Activated CD4-positive, alpha-beta T cell treated with anti-CD3 and anti-CD28 coated beads, Interleukin-2, amount 50 U/mL, for 48 hours (primary cell): ENCODE data around the gene SIGLEC7.

Experiments used
- DNase-seq, 2 experiments: peaks; one replicate each; pipeline ENCODE4 v3.0.0-alpha.2; 2020

Gene SIGLEC7

DNA sequence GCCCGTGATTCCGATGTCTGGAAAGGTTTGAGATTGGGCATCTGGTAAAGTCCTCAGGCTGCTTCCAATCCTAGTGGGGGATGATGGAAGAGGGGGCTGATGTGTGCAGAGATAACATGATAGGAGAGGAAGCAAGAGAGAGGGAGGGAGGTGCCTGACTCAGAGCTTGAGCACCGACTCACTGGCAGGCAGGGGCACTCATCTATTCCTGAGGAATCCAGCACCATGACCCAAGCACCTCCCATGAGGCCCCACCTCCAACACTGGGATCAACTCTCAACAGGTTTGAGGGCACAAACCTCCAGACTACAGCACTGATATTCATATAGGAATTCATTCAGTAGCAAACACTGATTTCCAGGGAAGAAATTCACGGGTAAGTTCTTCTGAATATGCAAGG is 23.0 kb upstream of the SIGLEC7 start:
- DNase-seq: no peak

DNA sequence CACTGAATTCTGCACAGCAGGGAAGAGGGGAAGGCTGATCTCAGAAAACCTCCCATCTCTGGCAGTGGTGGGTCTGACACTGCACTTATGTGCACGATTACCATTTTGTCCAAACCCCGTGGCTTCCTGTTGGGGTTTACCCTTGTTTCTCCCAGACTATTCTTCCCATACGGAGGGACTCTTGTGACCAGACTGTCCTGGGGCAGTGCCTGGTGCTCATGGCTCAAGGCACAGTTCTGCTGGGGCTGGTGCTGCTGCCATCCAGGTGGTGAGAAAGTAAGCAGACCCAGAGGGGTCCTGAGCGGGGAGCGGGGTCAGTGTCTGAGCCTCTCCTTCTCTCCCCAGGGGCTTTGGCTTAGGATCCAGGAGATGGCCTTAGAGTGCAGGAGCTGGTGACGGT is 22.5 kb upstream of the SIGLEC7 start:
- no peak for DNase-seq

DNA sequence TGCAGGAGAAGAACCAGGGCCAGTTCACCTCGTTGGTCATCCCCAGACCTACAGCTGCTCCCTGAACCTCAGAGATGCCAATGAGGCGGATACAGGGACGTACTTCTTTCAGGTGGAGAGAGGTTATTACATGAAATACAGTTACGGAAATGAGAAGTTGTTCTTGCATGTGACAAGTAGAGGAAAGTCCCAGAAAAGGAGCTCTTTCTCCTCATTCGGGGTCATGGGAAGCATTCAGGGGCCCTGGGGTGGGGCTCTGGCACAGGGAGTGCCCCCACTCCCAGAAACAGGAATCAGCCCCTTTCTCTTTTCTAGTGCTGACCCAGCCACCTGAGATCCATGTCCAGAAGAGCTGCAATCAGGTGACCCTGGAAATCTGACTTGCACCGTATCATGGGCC is 21.9 kb upstream of the SIGLEC7 start:
- no peak for DNase-seq

DNA sequence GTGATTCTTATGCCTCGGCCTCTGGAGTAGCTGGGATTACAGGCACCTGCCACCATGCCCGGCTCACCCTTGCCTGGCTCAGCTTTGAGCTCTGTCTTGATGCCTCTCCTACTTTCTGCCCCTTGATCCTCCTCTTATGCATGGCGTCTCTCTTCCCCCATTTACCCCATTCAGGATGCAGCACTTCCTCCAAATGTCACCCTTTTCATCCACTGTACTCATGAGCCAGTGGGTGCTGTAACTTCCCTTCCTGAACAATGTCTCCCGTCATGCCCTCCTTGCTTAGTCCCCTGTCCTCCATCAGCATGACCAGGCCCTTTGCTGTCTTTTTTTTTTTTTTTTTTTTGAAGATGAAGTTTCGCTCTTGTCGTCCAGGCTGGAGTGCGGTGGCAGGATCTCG is 20.8 kb upstream of the SIGLEC7 start:
- no peak for DNase-seq

DNA sequence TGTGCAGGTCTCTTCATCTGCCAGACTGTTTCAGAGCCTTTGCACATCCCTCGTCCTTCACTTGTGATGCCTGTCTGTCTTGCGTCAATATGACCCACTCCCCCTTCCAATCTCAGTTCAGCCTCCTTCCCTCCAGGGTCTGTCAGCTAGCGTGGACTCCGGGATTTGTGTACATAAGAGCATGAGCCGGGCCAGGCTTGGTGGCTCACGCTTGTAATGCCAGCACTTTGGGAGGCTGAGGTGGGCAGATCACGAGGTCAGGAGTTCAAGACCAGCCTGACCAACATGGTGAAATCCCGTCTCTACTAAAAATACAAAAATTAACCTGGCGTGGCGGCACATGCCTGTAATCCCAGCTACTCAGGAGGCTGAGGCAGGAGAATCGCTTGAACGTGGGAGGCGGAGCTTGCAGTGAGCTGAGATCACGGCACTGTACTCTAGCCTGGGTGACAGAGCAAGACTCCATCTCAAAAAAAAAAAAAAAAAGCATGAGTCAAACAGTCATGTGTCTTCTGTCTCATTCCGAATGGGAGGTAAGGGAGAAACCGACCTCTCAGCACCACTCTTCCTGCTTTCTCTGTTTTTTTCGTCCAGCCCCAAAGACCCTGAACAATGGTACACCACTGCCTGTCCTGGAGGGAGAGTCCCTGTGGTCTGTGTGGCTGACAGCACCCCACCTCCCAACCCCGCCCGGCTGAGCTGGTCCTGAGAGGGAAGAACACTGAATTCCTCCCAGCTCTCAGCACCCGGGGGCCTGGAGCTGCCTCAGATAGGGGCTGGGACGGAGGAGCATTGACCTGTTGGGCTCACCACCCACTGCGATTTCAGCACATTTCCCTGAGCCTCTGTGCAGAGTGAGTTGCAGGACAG is 19.8 kb upstream of the SIGLEC7 start:
- DNase-seq: no peak

DNA sequence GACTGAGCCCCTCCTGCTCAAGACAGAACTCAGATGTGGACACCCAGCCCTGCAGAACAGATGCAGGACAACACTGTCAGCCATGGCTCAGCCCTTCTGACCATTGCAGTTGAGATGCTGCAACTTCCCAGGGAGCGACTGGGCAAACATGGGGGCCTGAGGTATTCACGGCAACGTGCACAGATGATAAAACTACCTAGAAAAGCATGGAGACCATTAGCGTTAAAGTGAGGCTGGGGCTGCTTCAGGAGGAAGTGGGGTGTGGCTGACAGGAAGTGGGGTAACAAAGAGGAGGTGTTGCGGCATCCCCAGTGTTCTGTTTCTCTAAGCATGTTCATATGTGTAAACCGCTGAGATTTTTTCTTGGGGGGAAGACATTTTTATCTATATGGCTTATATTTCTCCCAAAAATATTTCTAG is 18.7 kb upstream of the SIGLEC7 start:
- DNase-seq: peak; percentile 25 to 42

DNA sequence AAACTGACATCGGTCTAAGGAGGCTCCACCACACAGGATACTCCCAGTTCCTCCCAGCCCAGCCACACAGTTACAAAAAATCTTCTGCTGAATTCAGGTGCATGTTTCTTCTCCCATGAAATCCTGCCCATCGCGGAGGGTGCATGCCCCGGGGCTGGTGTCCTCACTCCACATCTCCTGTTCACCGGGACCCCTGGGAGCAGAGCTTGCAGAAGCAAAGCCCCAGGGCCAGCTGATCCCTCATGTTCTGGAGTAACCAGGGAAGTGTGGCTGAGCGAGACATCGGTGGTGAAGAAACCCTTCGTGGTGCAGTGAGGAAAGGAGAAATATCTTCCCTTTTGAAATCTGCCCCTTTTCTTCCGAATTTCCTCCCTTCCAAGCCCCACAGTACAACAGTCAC is 18.3 kb upstream of the SIGLEC7 start:
- no peak for DNase-seq

DNA sequence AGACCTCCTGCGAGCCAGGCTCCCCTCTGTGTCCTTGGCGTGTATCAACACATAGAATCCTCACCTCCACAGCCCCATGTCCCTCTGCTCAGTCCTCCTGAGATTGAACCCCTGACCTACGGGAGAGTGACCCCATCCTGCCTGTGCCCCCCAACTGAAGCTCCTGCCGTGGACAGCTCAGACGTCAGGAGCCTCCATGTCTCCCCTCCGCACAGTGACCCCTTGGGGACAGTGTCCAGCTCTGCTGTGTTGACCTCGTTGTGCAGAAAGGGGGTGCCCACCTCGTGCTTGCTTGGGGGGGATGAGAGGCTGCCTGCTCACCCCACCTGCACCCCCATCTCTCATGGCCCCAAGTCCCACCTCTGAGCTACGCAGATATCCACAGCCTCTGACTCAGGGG is 17.9 kb upstream of the SIGLEC7 start:
- no peak for DNase-seq

DNA sequence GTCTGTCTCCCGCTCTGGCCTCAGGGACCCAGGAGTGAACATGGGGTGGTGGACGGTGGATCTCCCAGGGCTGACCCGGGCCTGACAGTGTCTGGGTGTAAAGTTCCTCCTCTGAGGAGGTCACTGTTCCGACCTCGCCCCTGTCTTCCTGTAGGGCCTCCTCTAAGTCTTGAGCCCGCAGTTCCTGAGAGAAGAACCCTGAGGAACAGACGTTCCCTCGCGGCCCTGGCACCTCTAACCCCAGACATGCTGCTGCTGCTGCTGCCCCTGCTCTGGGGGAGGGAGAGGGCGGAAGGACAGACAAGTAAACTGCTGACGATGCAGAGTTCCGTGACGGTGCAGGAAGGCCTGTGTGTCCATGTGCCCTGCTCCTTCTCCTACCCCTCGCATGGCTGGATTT is 17.4 kb upstream of the SIGLEC7 start, which contains the start of gene SIGLEC9:
SIGLEC9 (plus strand) TSS at position 178 of the 400 bp plus-strand sequence; CDS start at position 247, 69 bp downstream.
- no peak for DNase-seq

DNA sequence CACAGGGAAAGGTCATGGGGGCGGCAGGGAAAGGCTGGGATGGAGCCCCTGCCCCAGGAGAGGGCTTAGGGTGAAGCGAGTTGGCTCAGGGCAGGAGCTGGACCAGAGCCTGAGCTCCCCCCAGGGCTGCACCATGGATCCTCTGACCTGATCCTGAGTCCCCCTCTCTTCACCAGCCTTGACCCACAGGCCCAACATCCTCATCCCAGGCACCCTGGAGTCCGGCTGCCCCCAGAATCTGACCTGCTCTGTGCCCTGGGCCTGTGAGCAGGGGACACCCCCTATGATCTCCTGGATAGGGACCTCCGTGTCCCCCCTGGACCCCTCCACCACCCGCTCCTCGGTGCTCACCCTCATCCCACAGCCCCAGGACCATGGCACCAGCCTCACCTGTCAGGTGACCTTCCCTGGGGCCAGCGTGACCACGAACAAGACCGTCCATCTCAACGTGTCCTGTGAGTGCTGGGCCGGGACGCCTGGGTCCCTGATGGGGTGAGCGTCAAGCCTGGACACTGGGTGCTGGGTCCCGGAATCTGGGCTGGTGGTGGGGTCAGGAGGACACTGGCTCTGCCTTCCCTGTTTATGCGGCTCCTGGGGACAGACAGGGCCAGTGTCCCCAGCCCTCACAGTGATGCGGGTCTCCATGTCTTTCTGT is 16.6 kb upstream of the SIGLEC7 start:
- DNase-seq: no peak

DNA sequence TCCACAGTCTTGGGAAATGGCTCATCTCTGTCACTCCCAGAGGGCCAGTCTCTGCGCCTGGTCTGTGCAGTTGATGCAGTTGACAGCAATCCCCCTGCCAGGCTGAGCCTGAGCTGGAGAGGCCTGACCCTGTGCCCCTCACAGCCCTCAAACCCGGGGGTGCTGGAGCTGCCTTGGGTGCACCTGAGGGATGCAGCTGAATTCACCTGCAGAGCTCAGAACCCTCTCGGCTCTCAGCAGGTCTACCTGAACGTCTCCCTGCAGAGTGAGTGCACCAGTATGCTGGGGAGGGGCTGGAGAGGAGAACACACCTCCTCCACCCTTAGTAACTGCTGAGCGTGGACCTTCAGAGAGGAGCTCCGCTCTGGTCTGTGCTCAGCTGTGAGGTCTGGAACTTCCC is 15.1 kb upstream of the SIGLEC7 start:
- no peak for DNase-seq

DNA sequence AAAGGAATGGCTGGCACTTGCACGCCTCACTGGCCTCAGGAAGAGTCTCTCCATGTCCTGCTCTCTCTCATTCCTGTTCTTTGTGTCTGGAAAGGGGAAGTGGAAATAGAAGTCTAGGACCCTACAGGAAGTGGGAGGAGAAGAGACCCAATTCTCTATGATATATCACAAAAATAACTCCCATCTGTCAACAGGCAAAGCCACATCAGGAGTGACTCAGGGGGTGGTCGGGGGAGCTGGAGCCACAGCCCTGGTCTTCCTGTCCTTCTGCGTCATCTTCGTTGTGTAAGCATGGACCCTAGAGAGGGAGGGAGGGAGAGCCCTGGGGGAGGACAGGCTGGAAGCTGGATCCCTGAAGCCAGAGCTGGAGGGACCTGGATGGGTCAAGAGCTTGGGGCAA is 14.3 kb upstream of the SIGLEC7 start:
- DNase-seq: no peak

DNA sequence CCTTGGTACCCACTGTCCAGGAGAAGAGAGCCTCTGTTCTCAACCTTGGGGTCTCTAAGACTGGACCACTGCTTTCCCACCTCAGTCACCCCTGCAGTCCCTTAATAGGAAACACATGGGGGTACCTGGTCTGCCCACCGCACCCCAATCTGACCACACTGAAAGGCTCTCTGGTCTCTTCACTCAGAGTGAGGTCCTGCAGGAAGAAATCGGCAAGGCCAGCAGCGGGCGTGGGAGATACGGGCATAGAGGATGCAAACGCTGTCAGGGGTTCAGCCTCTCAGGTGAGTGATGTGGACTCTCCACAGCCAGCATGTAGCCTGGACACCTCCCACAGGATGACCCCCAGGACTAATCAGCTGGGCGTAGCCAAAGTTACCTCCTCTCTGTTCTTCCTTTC is 13.9 kb upstream of the SIGLEC7 start:
- DNase-seq: no peak

DNA sequence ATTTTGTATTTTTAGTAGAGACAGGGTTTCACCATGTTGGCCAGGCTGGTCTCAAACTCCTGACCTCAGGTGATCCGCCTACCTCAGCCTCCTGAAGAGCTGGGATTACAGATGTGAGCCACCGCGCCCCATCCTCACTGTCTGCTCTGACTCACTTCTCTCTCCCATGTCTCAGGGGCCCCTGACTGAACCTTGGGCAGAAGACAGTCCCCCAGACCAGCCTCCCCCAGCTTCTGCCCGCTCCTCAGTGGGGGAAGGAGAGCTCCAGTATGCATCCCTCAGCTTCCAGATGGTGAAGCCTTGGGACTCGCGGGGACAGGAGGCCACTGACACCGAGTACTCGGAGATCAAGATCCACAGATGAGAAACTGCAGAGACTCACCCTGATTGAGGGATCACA is 12.4 kb upstream of the SIGLEC7 start:
- no peak for DNase-seq

DNA sequence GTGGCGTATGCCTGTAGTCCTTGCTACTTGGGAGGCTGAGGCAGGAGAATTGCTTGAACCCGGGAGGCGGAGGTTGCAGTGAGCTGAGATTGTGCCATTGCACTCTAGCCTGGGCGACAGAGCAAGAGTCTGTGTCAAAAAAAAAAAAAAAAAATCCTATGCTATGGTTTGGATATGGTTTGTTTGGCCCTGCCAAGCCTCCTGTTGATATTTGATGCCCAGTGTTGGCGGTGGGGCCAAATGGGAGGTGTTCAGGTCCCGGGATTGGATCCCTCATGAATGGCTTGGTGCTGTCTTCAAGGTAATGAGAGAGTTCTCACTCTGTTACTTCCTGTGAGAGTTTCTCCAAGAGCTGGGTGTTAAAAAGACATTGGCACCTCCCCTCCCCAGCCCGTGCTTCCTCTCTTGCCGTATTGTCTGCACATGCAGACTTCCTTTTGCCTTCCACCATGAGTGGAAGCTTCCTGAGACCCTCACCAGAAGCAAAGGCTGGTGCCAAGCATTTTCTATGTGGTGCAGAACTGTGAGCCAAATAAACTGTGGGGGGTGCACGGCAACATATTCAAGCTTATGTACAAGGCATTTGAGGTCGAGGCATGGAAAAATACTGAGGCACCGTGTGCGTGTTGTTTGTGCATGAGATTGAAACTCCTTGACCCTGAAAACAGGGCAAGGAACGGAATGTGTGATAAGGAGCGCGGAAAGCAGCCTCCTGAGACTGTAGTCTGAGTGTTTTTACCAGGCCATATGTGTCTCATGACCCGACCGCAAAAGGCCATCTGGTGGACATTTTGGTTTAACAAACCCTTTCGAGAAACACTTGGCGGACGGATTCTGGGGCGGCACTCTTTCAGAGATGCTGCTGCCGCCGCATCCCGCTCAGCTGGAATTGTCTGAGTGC is 10.1 kb upstream of the SIGLEC7 start:
- DNase-seq: peak in 1 of 2 experiments; percentile 27

DNA sequence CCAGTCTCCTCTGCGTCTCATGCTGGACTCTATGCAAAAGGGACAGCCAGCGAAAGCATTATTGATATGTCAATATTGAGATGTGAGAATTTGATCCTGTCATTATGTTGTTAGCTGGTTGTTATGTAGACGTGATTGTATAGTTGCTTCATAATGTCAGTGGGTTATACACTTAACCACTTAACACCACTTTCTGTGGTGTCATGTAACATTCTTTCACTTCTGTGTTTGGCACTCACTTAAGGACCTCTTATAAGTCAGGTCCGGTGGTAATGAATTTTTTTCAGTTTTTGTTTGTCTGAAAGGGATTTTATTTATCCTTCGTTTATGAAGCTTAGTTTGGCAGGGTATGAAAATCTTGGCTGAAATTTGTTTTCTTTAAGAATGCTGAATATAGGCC is 7.1 kb upstream of the SIGLEC7 start:
- DNase-seq: no peak

DNA sequence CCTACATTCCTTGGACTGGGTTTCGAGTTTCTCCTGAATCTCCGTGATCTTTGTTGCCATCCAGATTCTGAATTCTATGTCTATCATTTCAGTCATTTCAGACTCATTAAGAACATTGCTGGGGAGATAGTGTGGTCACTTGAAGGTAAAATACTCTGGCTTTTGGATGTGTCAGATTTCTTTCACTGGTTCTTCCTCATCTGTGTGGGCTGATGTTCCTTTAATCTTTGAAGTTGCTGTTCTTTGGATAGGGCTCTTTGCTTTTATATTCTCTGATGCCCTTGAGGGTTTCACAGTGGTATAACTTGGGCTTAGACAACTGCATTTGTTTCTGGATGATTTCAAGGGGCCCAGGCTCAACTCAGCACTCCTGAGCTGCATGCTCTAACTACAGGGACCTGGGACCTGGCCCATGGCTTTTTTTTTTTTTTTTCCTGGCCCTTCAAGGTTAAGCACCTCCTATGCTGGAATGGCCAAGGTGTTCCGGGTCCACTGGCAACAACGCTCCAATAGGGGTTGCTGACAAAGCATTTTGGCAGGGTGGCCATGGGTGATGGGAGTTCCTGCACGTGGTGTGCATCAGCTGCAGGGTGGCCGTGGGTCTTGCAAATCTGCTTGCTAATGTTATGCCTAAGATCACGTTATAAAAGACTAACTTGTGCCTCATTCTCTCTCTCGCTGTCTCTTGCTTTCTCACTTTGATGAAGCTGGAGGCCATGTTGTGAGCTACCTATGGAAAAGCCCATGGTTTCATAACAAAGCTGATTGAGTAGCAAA is 5.9 kb upstream of the SIGLEC7 start:
- DNase-seq: no peak

DNA sequence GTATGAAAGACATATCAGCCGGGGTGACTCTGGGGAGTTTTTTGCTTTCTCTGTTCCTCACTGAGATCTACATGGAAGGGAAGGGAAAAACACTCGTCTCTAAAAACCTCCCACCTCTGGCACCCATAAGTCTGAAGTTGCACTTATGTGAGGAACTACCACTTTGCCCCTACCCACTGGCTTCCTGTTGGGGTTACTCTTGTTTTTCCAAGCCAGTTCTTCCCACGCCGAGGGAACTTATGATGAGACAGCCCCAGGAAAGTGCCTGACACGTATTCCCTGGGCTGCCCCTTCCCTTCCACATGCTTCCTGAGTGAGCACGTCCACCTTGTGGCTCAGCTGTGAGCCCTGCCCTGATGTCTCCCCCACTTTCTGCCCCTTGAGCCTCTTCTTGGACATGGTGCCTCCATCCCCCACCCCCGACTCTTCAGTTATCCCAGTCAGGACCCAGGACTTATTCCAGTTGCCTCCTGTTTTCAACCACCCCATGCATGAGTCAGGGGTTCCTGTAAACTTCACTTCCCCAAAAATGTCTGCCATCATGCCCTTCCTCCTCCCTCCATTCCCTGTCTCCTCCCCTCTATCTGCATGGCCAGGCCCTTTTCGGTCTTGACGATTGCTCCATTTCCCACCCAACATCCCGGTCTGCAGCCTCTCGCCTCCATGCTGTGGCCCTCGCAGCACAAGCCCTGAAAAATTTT is 5.1 kb upstream of the SIGLEC7 start:
- DNase-seq: no peak

DNA sequence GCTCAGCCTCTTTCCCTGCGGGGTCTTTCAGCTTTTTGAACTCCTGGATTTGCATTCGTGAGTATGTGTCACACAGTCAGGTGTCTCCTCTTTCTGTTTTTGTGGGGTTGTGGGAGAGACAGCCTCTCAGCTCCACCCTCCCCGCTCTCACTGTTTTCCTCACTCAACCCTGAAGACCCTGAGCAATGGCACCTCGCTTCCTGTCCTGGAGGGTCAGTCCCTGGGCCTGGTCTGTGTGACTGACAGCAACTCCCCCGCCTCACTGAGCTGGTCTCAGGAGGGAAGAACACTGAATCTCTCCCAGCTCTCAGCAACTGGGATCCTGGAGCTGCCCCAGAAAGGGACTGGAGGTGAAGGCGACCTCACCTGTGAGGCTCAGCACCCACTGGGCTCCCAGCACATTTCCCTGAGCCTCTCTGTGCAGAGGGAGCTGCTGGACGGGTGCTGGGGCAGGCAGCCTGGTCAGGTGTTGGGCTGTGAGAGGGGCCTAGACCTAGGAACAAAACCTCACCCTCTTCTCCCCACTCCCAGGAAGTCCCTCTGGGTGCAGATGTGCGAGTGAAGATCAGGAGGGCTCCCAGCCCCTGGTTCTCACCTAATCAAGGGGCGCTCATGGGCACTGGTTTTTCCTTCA is 4.2 kb upstream of the SIGLEC7 start:
- DNase-seq: no peak

DNA sequence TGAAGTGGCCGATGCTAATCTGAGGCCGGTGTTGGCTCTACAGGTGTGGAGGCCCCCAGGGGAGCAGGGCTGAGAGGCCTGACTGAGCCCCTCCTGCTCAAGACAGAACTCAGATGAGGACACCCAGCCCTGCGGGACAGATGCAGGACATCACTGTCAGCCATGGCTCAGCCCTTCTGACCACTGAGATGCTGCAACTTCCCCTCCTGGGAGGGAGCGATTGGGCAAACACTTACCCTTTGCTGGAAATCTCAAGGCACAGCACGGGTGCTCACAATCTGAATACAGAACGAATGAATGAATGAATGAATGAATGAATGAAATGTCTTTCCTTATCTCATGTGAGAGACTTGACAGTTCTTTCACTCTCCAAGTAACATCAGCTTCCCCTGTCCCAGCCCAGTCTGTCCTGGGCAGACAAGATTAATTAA is 3.5 kb upstream of the SIGLEC7 start:
- DNase-seq: no peak

DNA sequence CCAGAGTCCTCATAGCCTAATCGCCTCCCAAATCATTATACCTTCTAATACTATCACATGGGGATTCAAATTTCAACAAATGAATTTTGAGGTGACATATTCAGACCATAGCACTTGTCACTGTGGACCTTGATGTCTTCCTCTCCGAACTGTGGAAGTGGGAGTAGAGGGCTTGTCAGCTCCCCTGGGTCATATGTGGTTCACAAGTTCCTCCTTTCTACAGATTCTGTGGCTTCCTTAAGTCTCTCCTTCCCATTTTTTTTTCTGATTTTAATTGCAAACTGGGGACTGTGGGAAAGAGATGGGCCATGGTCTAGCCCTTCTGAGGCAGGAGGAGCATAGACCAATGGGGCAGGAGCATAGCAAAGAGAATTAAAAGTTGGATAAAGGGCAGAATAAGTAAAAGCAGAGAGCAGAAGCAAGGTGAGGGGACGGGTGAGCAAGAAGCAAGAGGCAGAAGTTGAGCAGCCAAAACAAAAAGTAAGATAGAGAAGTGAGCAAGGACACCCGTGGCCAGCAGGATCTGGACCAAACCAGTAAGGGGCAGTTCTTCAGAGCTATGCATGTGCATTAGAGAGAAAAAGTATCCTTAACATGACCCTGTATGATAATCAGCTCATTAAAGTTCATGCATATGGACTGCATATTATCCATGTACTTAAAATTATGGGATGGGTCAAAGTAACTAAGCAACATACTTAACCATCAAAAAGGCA is 2.6 kb upstream of the SIGLEC7 start:
- no peak for DNase-seq
